Suprapubic skin (tissue), 4 donors: ENCODE measurements around the gene TOM1L2. TPM values are rescaled to one million over a fixed set of nuclear protein-coding genes. Genes with fewer than 3 reads are reported as not detected.

Source experiments
- DNase-seq, 2 donors: peaks; one replicate each; pipeline ENCODE4 v3.0.0-alpha.2; 2019; ENCODE audit warnings: low spot score in 2 of 2
- H3K27ac ChIP-seq: fragments of 200-600 bp; sonication (generic); one replicate; pipeline ENCODE4 v1.5.1; 2019
- H3K27me3 ChIP-seq: fragments of 200-600 bp; sonication (generic); one replicate; pipeline ENCODE4 v1.5.1; 2019
- H3K36me3 ChIP-seq: fragments of 200-600 bp; sonication (generic); one replicate; pipeline ENCODE4 v1.5.1; 2019
- H3K4me1 ChIP-seq: fragments of 200-600 bp; sonication (generic); one replicate; pipeline ENCODE4 v1.5.1; 2019
- H3K4me3 ChIP-seq: fragments of 200-600 bp; sonication (generic); one replicate; pipeline ENCODE4 v1.5.1; 2019; ENCODE audit warnings: mild to moderate bottlenecking
- H3K9me3 ChIP-seq: fragments of 200-600 bp; sonication (generic); one replicate; pipeline ENCODE4 v1.5.1; 2019
- EP300 ChIP-seq: sonication (generic); formaldehyde crosslinking; IDR thresholded peaks from one replicate; pipeline ENCODE4 v1.6.1; 2017; ENCODE audit warnings: antibody characterized with exemption
- POLR2A ChIP-seq, 2 donors: fragments of 450-650 bp; IDR thresholded peaks; one replicate each; pipeline ENCODE4 v1.6.1; 2017; ENCODE audit warnings: antibody characterized with exemption in 2 of 2, mild to moderate bottlenecking in 2 of 2, moderate library complexity in 2 of 2
- POLR2AphosphoS5 ChIP-seq, 3 donors: sonication (generic); formaldehyde crosslinking; IDR thresholded peaks; one replicate each; pipeline ENCODE4 v1.6.1; 2017; ENCODE audit warnings: antibody characterized with exemption in 3 of 3
- WGBS: methylation state at CpG from one replicate; pipeline ENCODE4 v1.1.5; 2018; 5-methylcytosine and 5-hydroxymethylcytosine counted together
- total RNA-seq, 4 donors: library from RNA; depleted of rRNA; stranded (reverse); fragments of >200 nt; gene quantifications; one replicate each; pipeline ENCODE4 v1.1.0, GENCODE V29; 2016
- TF ChIP-seq, protein P1 (sequence below), 2 donors: fragments of 200-600 bp in 1 of 2; fragments of 450-650 bp in 1 of 2; sonication (generic) in 1 of 2; IDR thresholded peaks; one replicate each; pipeline ENCODE4 v1.5.1; 2016 to 2019; ENCODE audit warnings: antibody characterized with exemption in 2 of 2, mild to moderate bottlenecking in 1 of 2, moderate library complexity in 1 of 2

The TOM1L2 gene
- total RNA-seq, 4 donors from 2014 or later: 128 to 259 (median 162) TPM

DNA sequence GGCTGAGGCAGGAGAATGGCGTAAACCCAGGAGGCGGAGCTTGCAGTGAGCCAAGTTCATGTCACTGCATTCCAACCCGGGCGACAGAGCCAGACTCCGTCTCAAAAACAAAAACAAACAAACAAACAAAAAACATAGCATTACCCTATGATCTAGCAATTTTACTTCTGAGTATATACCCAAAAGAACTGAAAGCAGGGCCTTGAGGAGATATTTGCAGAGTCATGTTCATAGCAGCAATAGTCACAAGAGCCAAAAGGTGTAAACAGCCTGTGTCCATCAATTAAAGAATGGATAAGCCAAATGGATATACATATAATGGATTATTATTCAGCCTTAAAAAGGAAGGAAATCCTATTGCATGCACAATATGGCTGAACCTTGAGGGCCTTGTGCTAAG, 63.1 kb downstream of the TOM1L2 start:
- WGBS: 86% methylated on average over 5 of the region's 5 CpGs
- peaks cover 20% of the 10 kb centered on the region for H3K36me3 ChIP-seq
- no peak overlapping the region for H3K27ac ChIP-seq
- TF ChIP-seq EP300 (no peak), POLR2A (IDR thresholded peaks at IDR 0.05) (no peak)
- H3K9me3 ChIP-seq: no peaks in the 10 kb centered on the region
- DNase-seq: no peak
- H3K4me1 ChIP-seq: peaks cover 24% of the 10 kb centered on the region
- H3K27me3 ChIP-seq: no peaks in the 10 kb centered on the region
- no peak overlapping the region for H3K4me3 ChIP-seq

DNA sequence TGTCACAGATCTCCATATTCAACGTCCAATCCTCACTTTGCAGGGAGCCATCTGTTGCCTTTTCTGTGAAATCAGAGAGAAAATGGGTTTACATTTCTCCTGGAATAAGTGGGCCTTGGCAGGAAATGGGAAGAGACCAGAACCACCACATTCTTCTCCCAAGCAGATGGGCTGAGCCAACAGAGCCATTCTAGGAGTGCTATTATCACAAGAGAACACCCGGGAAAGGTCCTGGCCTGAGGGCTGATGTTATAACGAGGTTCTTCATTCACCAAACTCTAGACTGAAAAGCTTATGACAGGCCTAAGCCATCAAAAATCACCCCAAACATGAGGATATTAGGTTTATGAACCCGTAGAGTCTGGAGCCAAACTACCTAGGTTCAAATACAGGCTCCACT, 64.7 kb downstream of the TOM1L2 start:
- Histone ChIP-seq H3K27me3 (no peaks in the 10 kb centered on the region), H3K4me1 (peaks cover 14% of the 10 kb centered on the region), H3K9me3 (no peaks in the 10 kb centered on the region), H3K36me3 (peaks cover 22% of the 10 kb centered on the region), H3K4me3 (no peak overlapping the region), H3K27ac (no peak overlapping the region)
- no peak for DNase-seq
- TF ChIP-seq, protein P1, sequence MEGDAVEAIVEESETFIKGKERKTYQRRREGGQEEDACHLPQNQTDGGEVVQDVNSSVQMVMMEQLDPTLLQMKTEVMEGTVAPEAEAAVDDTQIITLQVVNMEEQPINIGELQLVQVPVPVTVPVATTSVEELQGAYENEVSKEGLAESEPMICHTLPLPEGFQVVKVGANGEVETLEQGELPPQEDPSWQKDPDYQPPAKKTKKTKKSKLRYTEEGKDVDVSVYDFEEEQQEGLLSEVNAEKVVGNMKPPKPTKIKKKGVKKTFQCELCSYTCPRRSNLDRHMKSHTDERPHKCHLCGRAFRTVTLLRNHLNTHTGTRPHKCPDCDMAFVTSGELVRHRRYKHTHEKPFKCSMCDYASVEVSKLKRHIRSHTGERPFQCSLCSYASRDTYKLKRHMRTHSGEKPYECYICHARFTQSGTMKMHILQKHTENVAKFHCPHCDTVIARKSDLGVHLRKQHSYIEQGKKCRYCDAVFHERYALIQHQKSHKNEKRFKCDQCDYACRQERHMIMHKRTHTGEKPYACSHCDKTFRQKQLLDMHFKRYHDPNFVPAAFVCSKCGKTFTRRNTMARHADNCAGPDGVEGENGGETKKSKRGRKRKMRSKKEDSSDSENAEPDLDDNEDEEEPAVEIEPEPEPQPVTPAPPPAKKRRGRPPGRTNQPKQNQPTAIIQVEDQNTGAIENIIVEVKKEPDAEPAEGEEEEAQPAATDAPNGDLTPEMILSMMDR (IDR thresholded peaks at IDR 0.05): no peak
- TF ChIP-seq EP300: no peak
- no peak for TF ChIP-seq POLR2AphosphoS5 (IDR thresholded peaks at IDR 0.05)
- TF ChIP-seq POLR2A (IDR thresholded peaks at IDR 0.05): no peak
- 83% methylated on average over 4 of the region's 4 CpGs for WGBS

DNA sequence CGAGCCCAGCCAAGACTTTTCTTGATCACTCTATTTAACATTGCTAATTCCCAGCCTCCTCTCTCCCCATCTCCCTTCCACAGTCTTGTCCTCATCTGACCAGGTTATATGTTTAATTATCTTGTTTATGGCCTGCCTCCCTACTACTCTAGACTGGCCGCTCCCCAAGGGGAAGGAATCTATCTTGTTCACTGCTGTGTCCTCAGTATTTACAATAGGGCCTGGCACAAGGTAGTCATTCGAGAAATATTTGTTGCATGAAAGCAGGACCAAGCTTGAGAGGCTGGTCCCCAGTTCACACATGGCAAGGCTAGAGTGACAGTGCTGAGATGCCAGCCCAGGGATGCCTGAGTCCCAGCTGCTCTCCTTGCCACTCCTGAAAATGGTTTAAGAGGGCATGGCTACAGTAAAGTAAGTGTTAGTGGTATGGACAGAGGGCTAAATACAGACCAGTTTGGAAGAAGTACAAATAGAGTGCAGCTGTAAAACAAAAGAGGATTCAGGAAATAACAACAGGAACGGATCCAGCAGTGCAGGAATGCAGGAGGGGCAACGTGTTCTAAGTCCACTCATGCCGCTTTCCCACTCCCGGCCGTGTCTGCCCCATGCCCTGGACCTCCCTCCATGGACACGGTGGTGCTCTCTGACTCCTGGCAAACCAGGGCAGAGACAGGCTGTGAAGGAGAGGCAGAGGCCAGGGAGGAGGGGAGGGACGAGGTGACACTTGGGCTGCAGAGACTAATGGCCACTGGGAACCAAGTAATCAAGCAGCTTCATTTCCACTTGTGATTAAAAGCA, 65.6 kb downstream of the TOM1L2 start:
- Histone ChIP-seq H3K27me3 (no peaks in the 10 kb centered on the region), H3K4me3 (no peak overlapping the region), H3K4me1 (peaks cover 23% of the 10 kb centered on the region), H3K9me3 (no peaks in the 10 kb centered on the region), H3K36me3 (peaks cover 22% of the 10 kb centered on the region), H3K27ac (no peak overlapping the region)
- 75% methylated on average over 10 of the region's 10 CpGs for WGBS
- TF ChIP-seq POLR2A (IDR thresholded peaks at IDR 0.05) (no peak), EP300 (no peak), POLR2AphosphoS5 (IDR thresholded peaks at IDR 0.05) (no peak)
- TF ChIP-seq, protein P1 (IDR thresholded peaks at IDR 0.05): no peak
- DNase-seq: no peak

DNA sequence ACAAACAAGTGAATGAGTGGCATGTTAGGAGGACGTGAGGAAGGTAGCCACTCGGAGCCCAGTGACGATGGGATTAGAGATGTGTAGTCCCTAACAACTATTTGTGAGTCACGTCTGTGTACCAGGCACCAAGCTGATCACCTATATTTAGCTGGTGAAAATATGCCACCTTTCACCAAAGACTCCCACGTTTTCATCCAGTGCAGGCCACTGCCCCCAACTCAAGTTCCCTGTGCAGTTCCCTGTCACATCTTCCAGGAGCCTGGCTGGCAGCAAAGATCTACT, 67.2 kb downstream of the TOM1L2 start:
- Histone ChIP-seq H3K9me3 (no peaks in the 10 kb centered on the region), H3K4me3 (no peak overlapping the region), H3K27ac (no peak overlapping the region), H3K36me3 (peaks cover 22% of the 10 kb centered on the region), H3K4me1 (peaks cover 29% of the 10 kb centered on the region), H3K27me3 (no peaks in the 10 kb centered on the region)
- TF ChIP-seq EP300 (no peak), POLR2A (IDR thresholded peaks at IDR 0.05) (no peak), POLR2AphosphoS5 (IDR thresholded peaks at IDR 0.05) (no peak)
- TF ChIP-seq, protein P1 (IDR thresholded peaks at IDR 0.05): no peak
- no peak for DNase-seq
- 98% methylated on average over 5 of the region's 5 CpGs for WGBS

DNA sequence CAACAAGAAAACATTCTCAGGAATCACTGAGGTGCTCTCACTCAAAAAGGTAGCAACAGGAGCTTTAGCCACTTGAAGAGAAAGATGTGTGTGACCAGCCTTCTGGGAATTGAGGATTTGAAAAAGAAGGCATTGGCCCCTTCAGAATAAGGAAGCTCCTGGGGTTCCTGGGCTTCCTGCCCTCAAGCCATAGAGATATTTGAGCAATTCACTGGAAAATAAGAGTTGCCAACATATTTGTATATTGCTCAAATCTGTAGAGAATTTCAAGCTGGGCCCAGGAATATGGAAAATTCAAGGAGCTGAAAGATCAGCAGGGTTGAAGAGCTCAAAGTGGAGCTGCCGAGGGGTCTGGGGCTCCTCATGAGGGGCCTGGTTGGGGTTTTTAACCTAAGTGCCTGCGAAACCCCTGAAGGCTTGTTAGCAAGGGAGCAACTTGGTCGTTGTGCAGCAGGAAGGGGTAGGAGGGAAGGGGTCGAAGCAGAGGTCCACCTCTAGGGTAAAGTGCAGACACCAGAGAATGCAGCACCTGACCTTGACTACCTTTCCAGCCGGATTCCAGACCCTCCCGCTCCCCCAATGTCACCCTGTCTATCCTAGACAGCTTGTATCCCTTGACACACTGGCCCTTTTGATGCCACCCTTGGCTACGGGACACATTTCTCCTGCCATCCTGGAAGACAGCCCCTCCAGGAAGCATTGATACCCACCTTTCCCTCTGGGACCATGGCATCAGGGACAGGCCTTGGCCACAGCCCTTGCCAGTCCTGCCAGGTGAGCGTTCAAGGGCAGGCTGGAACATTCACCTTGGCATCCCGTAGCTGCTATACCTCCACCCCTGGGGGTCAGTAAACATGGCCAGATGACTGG, 67.8 kb downstream of the TOM1L2 start:
- Histone ChIP-seq H3K9me3 (no peaks in the 10 kb centered on the region), H3K4me1 (peaks cover 30% of the 10 kb centered on the region), H3K27me3 (no peaks in the 10 kb centered on the region), H3K27ac (no peak overlapping the region), H3K36me3 (peaks cover 22% of the 10 kb centered on the region), H3K4me3 (no peak overlapping the region)
- no peak for TF ChIP-seq EP300
- TF ChIP-seq POLR2A (IDR thresholded peaks at IDR 0.05): no peak
- TF ChIP-seq POLR2AphosphoS5 (IDR thresholded peaks at IDR 0.05): no peak
- TF ChIP-seq, protein P1 (IDR thresholded peaks at IDR 0.05): no peak
- DNase-seq: no peak
- WGBS: 82% methylated on average over 9 of the region's 9 CpGs
